Lower leg skin (tissue), 4 donors: ENCODE results near the gene VPREB3. TPM values are rescaled to one million over a fixed set of nuclear protein-coding genes. Genes with fewer than 3 reads are reported as not detected.

Source experiments
- DNase-seq, 2 donors: peaks; one replicate each; pipeline ENCODE4 v3.0.0-alpha.2; 2019; ENCODE audit warnings: low spot score in 2 of 2
- H3K4me3 ChIP-seq: fragments of 200-600 bp; sonication (generic); 2 replicates; pipeline ENCODE4 v1.5.1; 2017; ENCODE audit warnings: mild to moderate bottlenecking, low read depth; ENCODE audit not compliant: poor library complexity, severe bottlenecking
- CTCF ChIP-seq, 3 donors: fragments of 450-650 bp; IDR thresholded peaks; one replicate each; pipeline ENCODE4 v1.5.1; 2016; ENCODE audit warnings: antibody characterized with exemption in 3 of 3, mild to moderate bottlenecking in 3 of 3, moderate library complexity in 2 of 3
- POLR2A ChIP-seq, 2 donors: fragments of 450-650 bp; IDR thresholded peaks; one replicate each; pipeline ENCODE4 v1.6.1; 2016 to 2017; ENCODE audit warnings: antibody characterized with exemption in 2 of 2, mild to moderate bottlenecking in 1 of 2, moderate library complexity in 1 of 2
- WGBS, 2 donors: methylation state at CpG; one replicate each; pipeline ENCODE4 v1.1.5; 2018; 5-methylcytosine and 5-hydroxymethylcytosine counted together
- intact Hi-C: fragments of 100-400 bp; cut with DNase I; formaldehyde crosslinking; loops from one replicate; pipeline ENCODE4 v1.15.0; 2023; ENCODE audit warnings: low total_unique reads
- total RNA-seq, 4 donors: library from RNA; depleted of rRNA; stranded (reverse); fragments of >200 nt; gene quantifications; one replicate each; pipeline ENCODE4 v1.1.0, GENCODE V29; 2016

The VPREB3 gene
- total RNA-seq, 4 donors from 2014 or later, result not detected

GRCh38 chr22:23760056-23760455, 5.8 kb upstream of the VPREB3 start:
- 87 to 92% methylated on average over 6 of the region's 6 CpGs for WGBS, 2 donors
- DNase-seq, result no peak
- H3K4me3 ChIP-seq, result no peak overlapping the region
- intact Hi-C loops, result no loop called here
- no peak for TF ChIP-seq CTCF (IDR thresholded peaks at IDR 0.05)
- no peak for TF ChIP-seq POLR2A (IDR thresholded peaks at IDR 0.05)

DNA sequence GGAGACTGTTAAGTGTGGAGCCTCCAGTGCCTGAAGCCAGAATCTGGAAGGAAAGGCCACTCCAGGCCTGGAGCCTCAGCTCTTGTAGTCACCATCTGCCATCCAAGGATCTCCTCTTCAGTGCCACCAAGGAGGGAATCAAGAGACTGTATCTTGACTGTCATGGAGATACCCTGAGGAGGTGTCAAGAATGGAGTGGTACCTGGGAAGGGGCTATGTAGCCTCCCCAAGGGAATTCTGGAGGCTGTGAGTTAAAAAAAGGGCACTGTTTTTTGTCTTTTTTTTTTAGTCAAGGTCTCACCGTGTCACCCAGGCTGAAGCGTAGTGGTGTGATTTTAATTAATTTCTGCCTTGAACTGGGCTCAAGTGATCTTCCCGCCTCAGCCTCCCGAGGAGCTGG, 5.3 kb upstream of the VPREB3 start:
- WGBS, 2 donors, result 91 to 94% methylated on average over 4 of the region's 4 CpGs
- H3K4me3 ChIP-seq, result no peak overlapping the region
- no peak for DNase-seq
- intact Hi-C loops, result no loop called here
- no peak for TF ChIP-seq POLR2A (IDR thresholded peaks at IDR 0.05)
- no peak for TF ChIP-seq CTCF (IDR thresholded peaks at IDR 0.05)

- no peak for TF ChIP-seq CTCF (IDR thresholded peaks at IDR 0.05)
- no peak for TF ChIP-seq POLR2A (IDR thresholded peaks at IDR 0.05)
- H3K4me3 ChIP-seq, result no peak overlapping the region
- no peak for DNase-seq
- WGBS, 2 donors, result 65 to 73% methylated on average over 4 of the region's 4 CpGs
- intact Hi-C loops, result no loop called here
These were observed 2.7 kb upstream of the VPREB3 start for GRCh38 chr22:23756891-23757290.

- WGBS, 2 donors, result 71 to 81% methylated on average over 8 of the region's 8 CpGs
- DNase-seq, result no peak
- TF ChIP-seq POLR2A (IDR thresholded peaks at IDR 0.05), result no peak
- TF ChIP-seq CTCF (IDR thresholded peaks at IDR 0.05), result no peak
- no peak overlapping the region for H3K4me3 ChIP-seq
- intact Hi-C loops, result no loop called here
These were observed 1.5 kb upstream of the VPREB3 start for GRCh38 chr22:23755711-23756110.

DNA sequence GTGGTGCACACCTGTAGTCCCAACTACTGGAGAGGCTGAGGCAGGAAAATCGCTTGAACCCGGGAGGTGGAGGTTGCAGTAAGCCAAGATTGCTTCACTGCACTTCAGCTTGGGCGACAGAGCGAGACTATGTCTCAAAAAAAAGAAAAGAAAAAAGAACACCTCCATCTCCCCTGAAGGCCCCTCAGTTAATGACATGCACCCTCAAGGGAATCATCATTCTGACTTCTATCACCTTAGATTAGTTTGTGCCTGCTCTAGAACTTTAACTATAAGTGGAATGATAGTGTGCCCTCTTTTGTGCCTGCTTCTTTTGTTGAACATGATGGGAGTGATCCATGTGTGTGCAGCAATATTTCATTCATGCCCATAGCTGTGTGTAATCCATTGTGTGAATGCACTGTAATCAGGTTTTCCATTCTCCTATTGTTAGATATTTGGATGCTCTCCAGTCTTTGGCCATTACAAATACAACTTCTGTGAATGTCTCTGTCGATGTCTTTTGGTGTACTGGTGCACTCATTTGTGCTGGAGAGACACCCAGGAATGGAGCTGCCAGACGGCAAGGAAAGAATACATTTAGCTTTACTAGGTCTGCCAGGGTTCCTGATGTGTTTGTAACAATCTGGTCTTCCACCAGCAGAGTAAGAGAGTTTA, 883 bp upstream of the VPREB3 start:
- no peak for DNase-seq
- WGBS, 2 donors, result 74 to 77% methylated on average over 6 of the region's 6 CpGs
- H3K4me3 ChIP-seq, result no peak overlapping the region
- intact Hi-C loops, result no loop called here
- TF ChIP-seq POLR2A (IDR thresholded peaks at IDR 0.05) (no peak), CTCF (IDR thresholded peaks at IDR 0.05) (no peak)

GRCh38 chr22:23753385-23753784, 840 bp downstream of the VPREB3 start:
- DNase-seq, result no peak
- WGBS, 2 donors, result 79 to 80% methylated on average over 2 of the region's 2 CpGs
- no peak overlapping the region for H3K4me3 ChIP-seq
- TF ChIP-seq POLR2A (IDR thresholded peaks at IDR 0.05) (no peak), CTCF (IDR thresholded peaks at IDR 0.05) (no peak)
- intact Hi-C loops, result no loop called here
